H1 (cell line): ENCODE measurements around the gene RPL36AL. TPM values are rescaled to one million over a fixed set of nuclear protein-coding genes. Genes with fewer than 3 reads are reported as not detected.

Source experiments
- CTCF ChIA-PET: fragments of 300-600 bp; sonication (Branson Sonifier 250); formaldehyde crosslinking; loops from one replicate; lab custom pipeline; 2021; ENCODE audit not compliant: partially characterized antibody; lab: Charles Lee
- POLR2A ChIA-PET: fragments of 300-600 bp; sonication (Branson Sonifier 250); formaldehyde crosslinking; loops from one replicate; lab custom pipeline; 2021; ENCODE audit warnings: inconsistent platforms; ENCODE audit not compliant: partially characterized antibody; lab: Charles Lee
- DNase-seq, 2 experiments: peaks; one replicate each; pipeline versions ENCODE4 v3.0.0 to v3.0.0-alpha.2; 2010 to 2022; ENCODE audit warnings: low spot score in 2 of 2, low read depth in 1 of 2, mixed read lengths in 1 of 2
- FAIRE-seq: peaks from 2 replicates; lab custom pipeline; 2011; peaks lifted over from hg19 to GRCh38; lab: Jason Lieb, UNC
- H2AFZ ChIP-seq: 2 replicates; pipeline ENCODE4 v1.8.1; 2012; ENCODE audit warnings: low read length, inconsistent platforms
- H2AK5ac ChIP-seq: 2 replicates; pipeline ENCODE4 v1.6.1; 2013; ENCODE audit warnings: low read depth, low read length
- H2BK120ac ChIP-seq: replicated peaks from 2 replicates; pipeline ENCODE3; 2013; ENCODE audit warnings: low read depth, low read length, inconsistent platforms
- H2BK12ac ChIP-seq: 2 replicates; pipeline ENCODE4 v1.6.1; 2013; ENCODE audit warnings: low read depth, low read length
- H2BK15ac ChIP-seq: 2 replicates; pipeline ENCODE4 v1.6.1; 2013; ENCODE audit warnings: low read length
- H2BK20ac ChIP-seq: 2 replicates; pipeline ENCODE4 v1.6.1; 2013; ENCODE audit warnings: low read length
- H2BK5ac ChIP-seq: 2 replicates; pipeline ENCODE4 v1.6.1; 2013; ENCODE audit warnings: low read depth, low read length
- H3K14ac ChIP-seq: 2 replicates; pipeline ENCODE4 v1.6.1; 2013; ENCODE audit warnings: inconsistent platforms; ENCODE audit not compliant: insufficient read length
- H3K18ac ChIP-seq: 2 replicates; pipeline ENCODE4 v1.6.1; 2013; ENCODE audit warnings: low read length; ENCODE audit errors: extremely low read depth
- H3K23ac ChIP-seq: 2 replicates; pipeline ENCODE4 v1.6.1; 2013; ENCODE audit warnings: inconsistent platforms; ENCODE audit not compliant: insufficient read length
- H3K23me2 ChIP-seq: 2 replicates; pipeline ENCODE4 v1.6.1; 2013; ENCODE audit warnings: low read depth, low read length
- H3K27ac ChIP-seq: 2 replicates; pipeline ENCODE4 v1.6.1; 2011; ENCODE audit warnings: low read depth, low read length, inconsistent platforms
- H3K27me3 ChIP-seq, 4 experiments: replicated peaks in 1 of 4; 1 replicate in 1 of 4; 2 replicates in 3 of 4; pipeline versions ENCODE4 v1.6.1 to v1.8.1; 2011 to 2013; ENCODE audit warnings: low read length in 3 of 4, mild to moderate bottlenecking in 3 of 4, inconsistent platforms in 2 of 4, mixed read lengths in 2 of 4, moderate library complexity in 1 of 4; ENCODE audit not compliant: control insufficient read depth in 3 of 4, insufficient read depth in 3 of 4; ENCODE audit errors: extremely low read depth in 1 of 4
- H3K36me3 ChIP-seq, 4 experiments: 2 replicates each; pipeline versions ENCODE4 v1.6.1 to v1.8.1; 2011 to 2013; ENCODE audit warnings: mild to moderate bottlenecking in 4 of 4, low read length in 3 of 4, moderate library complexity in 2 of 4, control low read depth in 1 of 4, inconsistent platforms in 1 of 4; ENCODE audit not compliant: insufficient read depth in 4 of 4, control insufficient read depth in 2 of 4
- H3K4ac ChIP-seq: replicated peaks from 2 replicates; pipeline ENCODE3; 2013; ENCODE audit warnings: low read length, low read depth, mixed read lengths, inconsistent platforms; ENCODE audit not compliant: insufficient read length
- H3K4me1 ChIP-seq, 4 experiments: replicated peaks in 1 of 4; 1 replicate in 1 of 4; 2 replicates in 3 of 4; pipeline versions ENCODE4 v1.6.1 to v1.8.1; 2011 to 2013; ENCODE audit warnings: low read length in 3 of 4, inconsistent platforms in 2 of 4, mixed read lengths in 1 of 4; ENCODE audit not compliant: insufficient read depth in 4 of 4, control insufficient read depth in 3 of 4
- H3K4me2 ChIP-seq, 2 experiments: 2 replicates each; pipeline versions ENCODE4 v1.6.1 to v1.8.1; 2011 to 2013; ENCODE audit warnings: low read depth in 2 of 2, low read length in 2 of 2, control low read depth in 1 of 2, inconsistent platforms in 1 of 2, mild to moderate bottlenecking in 1 of 2; ENCODE audit not compliant: insufficient read depth in 1 of 2
- H3K4me3 ChIP-seq, 4 experiments: fragments of 200-600, 300-600 bp in 1 of 4; sonication (generic), shearing (Covaris generic), sonication (Bioruptor Twin) in 1 of 4; 2 replicates each; pipeline versions ENCODE4 v1.5.1 to v1.8.1; 2011 to 2016; ENCODE audit warnings: low read length in 4 of 4, low read depth in 3 of 4, control low read depth in 2 of 4, inconsistent platforms in 2 of 4, mild to moderate bottlenecking in 2 of 4, mixed read lengths in 1 of 4, moderate library complexity in 1 of 4; ENCODE audit not compliant: insufficient read depth in 2 of 4; ENCODE audit errors: extremely low read depth in 1 of 4
- H3K56ac ChIP-seq: replicated peaks from 2 replicates; pipeline ENCODE3; 2013; ENCODE audit warnings: low read depth, mild to moderate bottlenecking, mixed read lengths, low read length, inconsistent platforms; ENCODE audit not compliant: insufficient read length
- H3K79me1 ChIP-seq: 2 replicates; pipeline ENCODE4 v1.6.1; 2013; ENCODE audit warnings: low read depth, low read length, control low read depth
- H3K79me2 ChIP-seq, 2 experiments: 2 replicates each; pipeline versions ENCODE4 v1.6.1 to v1.8.1; 2012 to 2013; ENCODE audit warnings: low read length in 2 of 2, mild to moderate bottlenecking in 2 of 2, inconsistent platforms in 1 of 2; ENCODE audit not compliant: insufficient read depth in 2 of 2, control insufficient read depth in 1 of 2
- H3K9ac ChIP-seq, 4 experiments: replicated peaks in 1 of 4; 1 replicate in 1 of 4; 2 replicates in 3 of 4; pipeline versions ENCODE4 v1.6.1 to v1.8.1; 2011 to 2013; ENCODE audit warnings: low read depth in 3 of 4, low read length in 3 of 4, control low read depth in 2 of 4, mild to moderate bottlenecking in 2 of 4, moderate library complexity in 2 of 4, inconsistent platforms in 1 of 4; ENCODE audit errors: extremely low read depth in 1 of 4
- H3K9me3 ChIP-seq, 2 experiments: 2 replicates each; pipeline versions ENCODE4 v1.6.1 to v1.8.1; 2012 to 2013; ENCODE audit warnings: mild to moderate bottlenecking in 2 of 2, moderate library complexity in 2 of 2, control low read depth in 1 of 2, inconsistent platforms in 1 of 2, low read depth in 1 of 2, low read length in 1 of 2, mixed read lengths in 1 of 2; ENCODE audit not compliant: insufficient read depth in 2 of 2
- H4K20me1 ChIP-seq, 2 experiments: replicated peaks in 1 of 2; 2 replicates each; pipeline versions ENCODE3 to v1.8.1; 2011 to 2013; ENCODE audit warnings: inconsistent platforms in 2 of 2, low read length in 2 of 2, mild to moderate bottlenecking in 1 of 2; ENCODE audit not compliant: insufficient read depth in 2 of 2, control insufficient read depth in 1 of 2
- H4K5ac ChIP-seq: 2 replicates; pipeline ENCODE4 v1.6.1; 2013; ENCODE audit warnings: low read length, low read depth, mixed read lengths, inconsistent platforms; ENCODE audit not compliant: insufficient read length
- H4K8ac ChIP-seq: 2 replicates; pipeline ENCODE4 v1.8.0; 2013; ENCODE audit warnings: mild to moderate bottlenecking, moderate library complexity, low read length, inconsistent platforms; ENCODE audit not compliant: insufficient read depth; ENCODE audit errors: extremely low read depth
- H4K91ac ChIP-seq: replicated peaks from 2 replicates; pipeline ENCODE3; 2013; ENCODE audit warnings: low read length, mixed read lengths, inconsistent platforms; ENCODE audit not compliant: insufficient read length
- CREB1 ChIP-seq: IDR thresholded peaks from 2 replicates; pipeline ENCODE4 v1.6.1; 2012; ENCODE audit warnings: inconsistent platforms
- GABPA ChIP-seq: IDR thresholded peaks from 2 replicates; pipeline ENCODE4 v1.6.1; 2011; ENCODE audit warnings: mild to moderate bottlenecking, low read length, moderate library complexity, borderline replicate concordance; ENCODE audit not compliant: insufficient read depth
- KDM4A ChIP-seq: IDR thresholded peaks from one replicate; pipeline ENCODE4 v1.7.1; 2012; ENCODE audit warnings: low read depth, mild to moderate bottlenecking, moderate library complexity, low read length, inconsistent platforms; ENCODE audit not compliant: severe bottlenecking
- POLR2AphosphoS5 ChIP-seq: IDR thresholded peaks from 2 replicates; pipeline ENCODE4 v1.6.1; 2011; ENCODE audit warnings: low read depth, low read length
- RNF2 ChIP-seq: fragments of 200-900, 300-1000 bp; sonication (generic); IDR thresholded peaks from 2 replicates; pipeline ENCODE4 v1.7.1; 2016; ENCODE audit warnings: borderline replicate concordance, low read depth, mild to moderate bottlenecking, antibody characterized with exemption, low read length; ENCODE audit not compliant: poor library complexity, severe bottlenecking; ENCODE audit errors: missing control alignments
- RXRA ChIP-seq: IDR thresholded peaks from 2 replicates; pipeline ENCODE4 v1.6.1; 2011; ENCODE audit warnings: low read depth, mild to moderate bottlenecking, low read length, moderate library complexity; ENCODE audit not compliant: insufficient read depth
- SIN3A ChIP-seq, 2 experiments: IDR thresholded peaks in 1 of 2; conservative IDR thresholded peaks in 1 of 2; 2 replicates each; pipeline ENCODE4 v1.6.1; 2011 to 2012; ENCODE audit warnings: low read length in 2 of 2, improper control_type of control experiment in 1 of 2, low read depth in 1 of 2, mild to moderate bottlenecking in 1 of 2
- SIRT6 ChIP-seq: IDR thresholded peaks from one replicate; pipeline ENCODE4 v1.7.1; 2012; ENCODE audit warnings: low read length, inconsistent platforms
- SP2 ChIP-seq: IDR thresholded peaks from 2 replicates; pipeline ENCODE4 v1.6.1; 2012; ENCODE audit warnings: mild to moderate bottlenecking, low read length, inconsistent platforms
- TBP ChIP-seq: IDR thresholded peaks from 2 replicates; pipeline ENCODE4 v1.6.1; 2011; ENCODE audit warnings: low read depth, low read length, improper control_type of control experiment
- WGBS, 2 experiments: shearing (Covaris generic) in 1 of 2; methylation state at CpG; one replicate each; pipeline versions ENCODE4 v1.1.6 to v1.1.7; 2013 to 2015; ENCODE audit warnings: low lambda C conversion rate in 2 of 2, mixed read lengths in 2 of 2, inconsistent platforms in 1 of 2, low coverage in 1 of 2, missing lambda C conversion rate in 1 of 2; ENCODE audit not compliant: insufficient replicate concordance in 2 of 2, insufficient coverage in 1 of 2, insufficient read length in 1 of 2; ENCODE audit errors: extremely low coverage in 1 of 2, missing lambda C conversion rate in 1 of 2; 5-methylcytosine and 5-hydroxymethylcytosine counted together
- polyA plus RNA-seq, 7 experiments: library from polyadenylated mRNA; depleted of rRNA in 3 of 7; stranded (reverse) in 5 of 7; unstranded in 2 of 7; fragments of >200 nt in 5 of 7; fragments of 200-250 nt in 2 of 7; gene quantifications; 1 replicate in 5 of 7; 2 replicates in 1 of 7; 4 replicates in 1 of 7; pipeline versions ENCODE4 v1.2.1 to v1.2.3, GENCODE V29; 2011 to 2013; ENCODE audit warnings: missing spikeins in 2 of 7, mixed read lengths in 2 of 7
- total RNA-seq: library from RNA; stranded (reverse); fragmentation: NEBNext Ultra II Directional; extraction: Animal tissue kit (Norgen Biotek cat#: 25700); gene quantifications from 2 replicates; pipeline ENCODE4 v1.2.1, GENCODE V29; 2021

The RPL36AL gene
- total and polyA plus RNA-seq, 2 of the 8 experiments (the other 6 are each of a cell fraction or from before 2014, with no cell fraction given) = 138 to 230 TPM

DNA sequence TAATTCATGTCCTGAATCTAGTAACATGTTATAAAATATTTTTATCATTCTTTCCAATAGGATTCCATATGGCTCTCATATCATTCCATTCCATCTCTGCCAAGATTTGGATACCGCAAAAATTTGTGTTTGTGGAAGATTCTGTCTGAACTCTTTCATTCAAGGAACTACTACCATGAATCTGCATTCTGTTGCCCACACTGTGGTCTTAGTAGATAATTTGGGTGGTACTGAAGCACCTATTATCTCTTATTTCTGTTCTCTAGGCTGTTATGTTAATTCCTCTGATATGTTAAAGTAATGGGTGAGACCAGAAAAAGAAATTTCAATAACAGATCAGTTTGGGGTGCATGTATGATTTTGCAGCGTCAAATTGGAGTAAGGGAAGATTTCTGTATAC, 6.2 kb downstream of the RPL36AL start:
- WGBS, 2 experiments = 96% methylated on average over 2 of the region's 2 CpGs; no CpG with 5 or more reads in 1 of the 2 experiments
- no peak overlapping the region for H4K91ac ChIP-seq
- no peak overlapping the region for H3K56ac ChIP-seq
- H3K79me2 ChIP-seq = peaks cover 0 to 15% of the 10 kb centered on the region in 2 experiments; a peak in 2 of 4 replicates
- H3K14ac ChIP-seq = no peak overlapping the region
- peaks cover 1 to 6% of the 10 kb centered on the region in 2 experiments for H4K20me1 ChIP-seq
- FAIRE-seq (no peak), DNase-seq (no peak)
- H3K23me2 ChIP-seq = no peaks in the 10 kb centered on the region
- POLR2A ChIA-PET = interaction anchor here (2.3 kb wide), 1 partner anchor 9 kb away, joined by 5 read pairs; no protein-coding TSS in a partner anchor
- H4K8ac ChIP-seq = no peak overlapping the region
- H2BK5ac ChIP-seq = no peak overlapping the region
- no peaks in the 10 kb centered on the region for H3K79me1 ChIP-seq
- no peak overlapping the region for H2AFZ ChIP-seq
- H3K4me3 ChIP-seq = no peak overlapping the region
- H2BK12ac ChIP-seq = no peak overlapping the region
- H3K9ac ChIP-seq = no peak overlapping the region
- H2BK120ac ChIP-seq = no peak overlapping the region
- H3K4me1 ChIP-seq = no peaks in the 10 kb centered on the region
- H2BK20ac ChIP-seq = no peak overlapping the region
- H4K5ac ChIP-seq = no peak overlapping the region
- H3K4ac ChIP-seq = no peak overlapping the region
- CTCF ChIA-PET = no interaction called here
- no peak overlapping the region for H3K27ac ChIP-seq
- no peak overlapping the region for H3K4me2 ChIP-seq
- no peak overlapping the region for H3K18ac ChIP-seq
- H3K9me3 ChIP-seq = no peaks in the 10 kb centered on the region
- H2BK15ac ChIP-seq = no peak overlapping the region
- H3K27me3 ChIP-seq = no peaks in the 10 kb centered on the region
- H2AK5ac ChIP-seq = no peak overlapping the region
- H3K23ac ChIP-seq = no peak overlapping the region
- peaks cover 4 to 26% (median 5%) of the 10 kb centered on the region in 4 experiments; a peak in 7 of 8 replicates for H3K36me3 ChIP-seq
- TF ChIP-seq POLR2AphosphoS5 (no peak), TBP (no peak), RXRA (no peak), GABPA (no peak), SP2 (no peak), RNF2 (no peak), CREB1 (no peak), SIRT6 (no peak), KDM4A (no peak), SIN3A (conservative IDR thresholded peaks at IDR 0.05 in 1 of 2, IDR thresholded peaks at IDR 0.05 in 1 of 2; ENCODE audit: low read depth in 1 of 2, low read length in 2 of 2) (no peak)
